ENCODE results near the gene MRPS25. TPM values are rescaled to one million over a fixed set of nuclear protein-coding genes. Genes with fewer than 3 reads are reported as not detected.

The MRPS25 gene
- polyA plus RNA-seq, 1 experiment, result 22.8 TPM

GRCh38 chr3:15108869-15109268, 43.8 kb upstream of the MRPS25 start:
- Histone ChIP-seq H3K9me3 (ENCODE audit: control insufficient read depth, insufficient read depth, low read length) (no peaks in the 10 kb centered on the region), H3K27me3 (ENCODE audit: control insufficient read depth, insufficient read depth, low read length) (peaks cover 10% of the 10 kb centered on the region), H3K4me3 (ENCODE audit: low read depth, low read length) (no peak overlapping the region), H3K27ac (ENCODE audit: low read depth, low read length) (no peak overlapping the region)
- CTCF ChIA-PET, result interaction anchor here (0.7 to 6.3 kb wide), 22 partner anchors 10 to 1602 kb away, joined by 3 to 98 read pairs (median 5); partner anchors contain the start of genes CAPN7, MRPS25 and RBSN
- no peak for TF ChIP-seq CTCF (IDR thresholded peaks at IDR 0.05; ENCODE audit: low read depth, low read length)
- POLR2A ChIA-PET, result no interaction called here
- DNase-seq (ENCODE audit: low read depth, low spot score), result no peak

- Histone ChIP-seq H3K9me3 (ENCODE audit: control insufficient read depth, insufficient read depth, low read length) (no peaks in the 10 kb centered on the region), H3K4me3 (ENCODE audit: low read depth, low read length) (no peak overlapping the region), H3K27me3 (ENCODE audit: control insufficient read depth, insufficient read depth, low read length) (peaks cover 9% of the 10 kb centered on the region), H3K27ac (ENCODE audit: low read depth, low read length) (no peak overlapping the region)
- POLR2A ChIA-PET, result no interaction called here
- peak; percentile 89 for TF ChIP-seq CTCF (IDR thresholded peaks at IDR 0.05; ENCODE audit: low read depth, low read length)
- CTCF ChIA-PET, result interaction anchor here (0.6 to 6.3 kb wide), 24 partner anchors 9 to 450 kb away, joined by 3 to 98 read pairs (median 4); partner anchors contain the start of genes CAPN7, MRPS25 and RBSN
- peak; percentile 50 for DNase-seq (ENCODE audit: low read depth, low spot score)
Measured at GRCh38 chr3:15108082-15108545, 43.0 kb upstream of the MRPS25 start.

- POLR2A ChIA-PET, result no interaction called here
- H3K27me3 ChIP-seq (ENCODE audit: control insufficient read depth, insufficient read depth, low read length), result peaks cover 9% of the 10 kb centered on the region
- no peak for DNase-seq (ENCODE audit: low read depth, low spot score)
- H3K4me3 ChIP-seq (ENCODE audit: low read depth, low read length), result no peak overlapping the region
- CTCF ChIA-PET, result interaction anchor here (0.6 to 6.3 kb wide), 18 partner anchors 8 to 450 kb away, joined by 3 to 98 read pairs (median 4); partner anchors contain the start of genes CAPN7 and RBSN
- no peaks in the 10 kb centered on the region for H3K9me3 ChIP-seq (ENCODE audit: control insufficient read depth, insufficient read depth, low read length)
- no peak for TF ChIP-seq CTCF (IDR thresholded peaks at IDR 0.05; ENCODE audit: low read depth, low read length)
- no peak overlapping the region for H3K27ac ChIP-seq (ENCODE audit: low read depth, low read length)
Measured at GRCh38 chr3:15107075-15107947, 42.2 kb upstream of the MRPS25 start.

- POLR2A ChIA-PET, result no interaction called here
- H3K9me3 ChIP-seq (ENCODE audit: control insufficient read depth, insufficient read depth, low read length), result no peaks in the 10 kb centered on the region
- no peak for TF ChIP-seq CTCF (IDR thresholded peaks at IDR 0.05; ENCODE audit: low read depth, low read length)
- no peak overlapping the region for H3K4me3 ChIP-seq (ENCODE audit: low read depth, low read length)
- H3K27ac ChIP-seq (ENCODE audit: low read depth, low read length), result no peak overlapping the region
- CTCF ChIA-PET, result interaction anchor here (1.0 to 1.4 kb wide), 2 partner anchors 15 to 16 kb away, joined by 3 to 4 read pairs; no protein-coding TSS in a partner anchor
- no peak for DNase-seq (ENCODE audit: low read depth, low spot score)
- H3K27me3 ChIP-seq (ENCODE audit: control insufficient read depth, insufficient read depth, low read length), result peaks cover 7% of the 10 kb centered on the region
Measured at GRCh38 chr3:15102836-15103235, 37.7 kb upstream of the MRPS25 start.

- no peak for DNase-seq (ENCODE audit: low read depth, low spot score)
- TF ChIP-seq CTCF (IDR thresholded peaks at IDR 0.05; ENCODE audit: low read depth, low read length), result no peak
- no peak overlapping the region for H3K27ac ChIP-seq (ENCODE audit: low read depth, low read length)
- H3K9me3 ChIP-seq (ENCODE audit: control insufficient read depth, insufficient read depth, low read length), result no peaks in the 10 kb centered on the region
- peaks cover 4% of the 10 kb centered on the region for H3K27me3 ChIP-seq (ENCODE audit: control insufficient read depth, insufficient read depth, low read length)
- ChIA-PET POLR2A (no interaction called here), CTCF (interaction anchor here (1.0 to 1.4 kb wide), 2 partner anchors 16 to 17 kb away, joined by 3 to 4 read pairs; no protein-coding TSS in a partner anchor)
- H3K4me3 ChIP-seq (ENCODE audit: low read depth, low read length), result no peak overlapping the region
Measured at GRCh38 chr3:15102256-15102655, 37.1 kb upstream of the MRPS25 start.
